ENCODE data around the gene IL4R. TPM values are rescaled to one million over a fixed set of nuclear protein-coding genes. Genes with fewer than 3 reads are reported as not detected.
A peak's percentile ranks its signal among the peaks of the same experiment; 100 is the strongest.

The IL4R gene
- total and polyA plus RNA-seq, 10 of the 15 experiments (the other 5 are each of a cell fraction or from before 2014, with no cell fraction given): 2.6 to 70.4 (median 36.6) TPM

- Histone ChIP-seq H4K20me1 (ENCODE audit: control insufficient read depth, insufficient read depth) (no peaks in the 10 kb centered on the region), H3K9ac (ENCODE audit: control insufficient read depth, insufficient read depth, low read length) (no peak overlapping the region), H3K36me3 (ENCODE audit: control insufficient read depth in 2 of 2, insufficient read depth in 2 of 2, low read length in 1 of 2) (no peaks in the 10 kb centered on the region), H3K79me2 (ENCODE audit: control insufficient read depth, insufficient read depth, low read length) (no peaks in the 10 kb centered on the region), H3K9me3 (replicated peaks; ENCODE audit: control insufficient read depth, insufficient read depth, low read length) (peaks cover 6% of the 10 kb centered on the region; the same call in 1 of the 3 replicates), H2AFZ (ENCODE audit: control insufficient read depth, low read depth, low read length) (no peak overlapping the region), H3K27me3 (replicated peaks in 1 of 2; ENCODE audit: control insufficient read depth in 2 of 2, insufficient read depth in 2 of 2, low read length in 1 of 2) (no peaks in the 10 kb centered on the region), H3K4me3 (no peak overlapping the region), H3K4me2 (ENCODE audit: control insufficient read depth, insufficient read depth) (peak overlapping the region; percentile 38; the same call in 1 of the 2 replicates), H3K4me1 (ENCODE audit: control insufficient read depth, insufficient read depth, low read length) (peaks cover 48% of the 10 kb centered on the region), H3K27ac (ENCODE audit: control insufficient read depth, insufficient read depth) (peak overlapping the region; percentile 73; the same call in 1 of the 2 replicates)
- ChIA-PET RAD21 (ENCODE audit: unreplicated experiment) (interaction anchor here (2.1 to 9.3 kb wide), 2 partner anchors 9 to 23 kb away, joined by 7 to 224 read pairs; partner anchors contain the start of gene IL21R), SMC1A (ENCODE audit: uncharacterized antibody, unreplicated experiment) (interaction anchor here (0.6 to 9.6 kb wide), 9 partner anchors 8 to 308 kb away, joined by 3 to 220 read pairs (median 5); partner anchors contain the start of genes IL21R and KDM8), POLR2A (interaction anchor here (0.8 to 9.6 kb wide), 4 partner anchors 9 to 31 kb away, joined by 3 to 208 read pairs (median 4); partner anchors contain the start of gene IL21R), CTCF (interaction anchor here (0.6 to 1.8 kb wide), 5 partner anchors 9 to 200 kb away, joined by 3 to 6 read pairs (median 4); no protein-coding TSS in a partner anchor)
- WGBS (ENCODE audit: insufficient coverage, insufficient replicate concordance, low lambda C conversion rate, missing lambda C conversion rate): 18% methylated on average over 11 of the region's 11 CpGs
- DNase-seq (ENCODE audit: low read depth, low spot score) (no peak), FAIRE-seq (no peak), ATAC-seq (no peak)
- intact Hi-C loops (cut with micrococcal nuclease; ENCODE audit: unreplicated experiment): no loop called here
- in situ Hi-C loops (cut with MboI): no loop called here
- no peak for TF ChIP-seq STAT3 (IDR thresholded peaks at IDR 0.05; ENCODE audit: low read depth, low read length)
- no peak for TF ChIP-seq BCL3 (IDR thresholded peaks at IDR 0.05; ENCODE audit: borderline replicate concordance, insufficient read depth, low read depth, low read length, poor library complexity, severe bottlenecking)
- peak; percentile 15; the same call in 1 of the 2 replicates for TF ChIP-seq RUNX3 (IDR thresholded peaks at IDR 0.05; ENCODE audit: low read length)
- no peak for TF ChIP-seq NRF1 (conservative IDR thresholded peaks at IDR 0.05; ENCODE audit: low read depth, low read length)
- peak; percentile 57; the same call in 1 of the 2 replicates for TF ChIP-seq PKNOX1 (IDR thresholded peaks at IDR 0.05)
- TF ChIP-seq TCF12 (IDR thresholded peaks at IDR 0.05; ENCODE audit: low read depth, low read length): no peak
- no peak for TF ChIP-seq SKIL (IDR thresholded peaks at IDR 0.05; ENCODE audit: low read depth, poor library complexity, severe bottlenecking)
- 0 out of 2 replicates have a peak, but pooled peaks have one; percentile 5 for TF ChIP-seq NFYB (IDR thresholded peaks at IDR 0.05; ENCODE audit: insufficient read depth, low read depth, low read length)
- no peak for TF ChIP-seq GATAD2B (conservative IDR thresholded peaks at IDR 0.05; ENCODE audit: low read depth)
- no peak for TF ChIP-seq IKZF2 (IDR thresholded peaks at IDR 0.05)
- no peak for TF ChIP-seq STAT1 (conservative IDR thresholded peaks at IDR 0.05)
- no peak for TF ChIP-seq MEF2A (IDR thresholded peaks at IDR 0.05; ENCODE audit: insufficient read depth, low read depth, low read length)
- no peak for TF ChIP-seq BRCA1 (IDR thresholded peaks at IDR 0.05; ENCODE audit: low read depth, low read length)
- no TSS peak for BruUV-seq (replicated peaks)
Measured at GRCh38 chr16:27378871-27379481, 65.2 kb downstream of the IL4R start.
